Sigmoid colon (tissue), 7 donors: Measurements from ENCODE around the gene HAAO. TPM values are rescaled to one million over a fixed set of nuclear protein-coding genes. Genes with fewer than 3 reads are reported as not detected.

Experiments
- DNase-seq: peaks from one replicate; pipeline ENCODE4 v3.0.0-alpha.2; 2019
- H3K27ac ChIP-seq, 4 donors: fragments of 200-600 bp; sonication (generic); one replicate each; pipeline ENCODE4 v1.5.1; 2016 to 2019; ENCODE audit warnings: mild to moderate bottlenecking in 1 of 4
- H3K27me3 ChIP-seq, 3 donors: fragments of 200-600 bp; sonication (generic); one replicate each; pipeline ENCODE4 v1.5.1; 2019; ENCODE audit warnings: mild to moderate bottlenecking in 1 of 3
- H3K36me3 ChIP-seq, 4 donors: fragments of 200-600 bp; sonication (generic); one replicate each; pipeline ENCODE4 v1.5.1; 2016 to 2019
- H3K4me1 ChIP-seq, 4 donors: fragments of 200-600 bp; sonication (generic); one replicate each; pipeline ENCODE4 v1.5.1; 2017 to 2019
- H3K4me3 ChIP-seq, 4 donors: fragments of 200-600 bp; sonication (generic); one replicate each; pipeline ENCODE4 v1.5.1; 2017 to 2019; ENCODE audit warnings: mild to moderate bottlenecking in 2 of 4, moderate library complexity in 1 of 4
- H3K9me3 ChIP-seq, 4 donors: fragments of 200-600 bp in 3 of 4; sonication (generic) in 3 of 4; one replicate each; pipeline versions ENCODE4 v1.5.1 to v1.6.1; 2013 to 2019
- EP300 ChIP-seq, 4 donors: sonication (generic); formaldehyde crosslinking; IDR thresholded peaks; one replicate each; pipeline ENCODE4 v1.6.1; 2017; ENCODE audit warnings: antibody characterized with exemption in 4 of 4
- POLR2A ChIP-seq, 2 donors: fragments of 450-650 bp; IDR thresholded peaks; one replicate each; pipeline ENCODE4 v1.6.1; 2016; ENCODE audit warnings: antibody characterized with exemption in 2 of 2, mild to moderate bottlenecking in 2 of 2, moderate library complexity in 2 of 2
- POLR2AphosphoS5 ChIP-seq, 4 donors: sonication (generic); formaldehyde crosslinking; IDR thresholded peaks; one replicate each; pipeline ENCODE4 v1.6.1; 2017; ENCODE audit warnings: antibody characterized with exemption in 4 of 4
- WGBS, 2 donors: extraction: QIAGEN DNeasy Blood & Tissue Kit; methylation state at CpG; one replicate each; pipeline ENCODE4 v1.1.7; 2013; 5-methylcytosine and 5-hydroxymethylcytosine counted together
- intact Hi-C: fragments of 100-400 bp; cut with DNase I; formaldehyde crosslinking; loops from one replicate; pipeline ENCODE4 v1.15.1; 2023
- polyA plus RNA-seq, 3 donors: library from polyadenylated mRNA; stranded (reverse); fragments of 200-250 nt; gene quantifications; one replicate each; pipeline ENCODE4 v1.2.3, GENCODE V29; 2013
- total RNA-seq, 4 donors: library from RNA; depleted of rRNA; stranded (reverse); fragments of >200 nt; gene quantifications; one replicate each; pipeline ENCODE4 v1.1.0, GENCODE V29; 2016
- TF ChIP-seq, protein P1 (sequence below), 4 experiments: fragments of 450-650 bp in 3 of 4; fragments of 200-600 bp in 1 of 4; IDR thresholded peaks; one replicate each; pipeline ENCODE4 v1.5.1; 2016 to 2019; ENCODE audit warnings: antibody characterized with exemption in 4 of 4, mild to moderate bottlenecking in 3 of 4, moderate library complexity in 2 of 4
- donor health status: healthy with polysubstance abuse.
- donor health status: Bipolar disorder and iron deficiency.
- donor health status: healthy.

Gene HAAO
- total and polyA plus RNA-seq, 7 donors = 2.5 to 37.9 (median 5.6) TPM

GRCh38 chr2:42791606-42792005 lies 777 bp downstream of the HAAO start:
- Histone ChIP-seq H3K27ac (peak overlapping the region; percentile 71 to 88 (median 80)), H3K4me3 (peak overlapping the region in 2 of 4 donors; percentile 62 to 66), H3K36me3 (no peaks in the 10 kb centered on the region), H3K9me3 (no peaks in the 10 kb centered on the region), H3K4me1 (peaks cover 0 to 26% (median 17%) of the 10 kb centered on the region in 4 donors), H3K27me3 (no peaks in the 10 kb centered on the region)
- TF ChIP-seq POLR2A (IDR thresholded peaks at IDR 0.05) (no peak), EP300 (IDR thresholded peaks at IDR 0.05) (no peak), POLR2AphosphoS5 (IDR thresholded peaks at IDR 0.05) (no peak)
- TF ChIP-seq, protein P1, sequence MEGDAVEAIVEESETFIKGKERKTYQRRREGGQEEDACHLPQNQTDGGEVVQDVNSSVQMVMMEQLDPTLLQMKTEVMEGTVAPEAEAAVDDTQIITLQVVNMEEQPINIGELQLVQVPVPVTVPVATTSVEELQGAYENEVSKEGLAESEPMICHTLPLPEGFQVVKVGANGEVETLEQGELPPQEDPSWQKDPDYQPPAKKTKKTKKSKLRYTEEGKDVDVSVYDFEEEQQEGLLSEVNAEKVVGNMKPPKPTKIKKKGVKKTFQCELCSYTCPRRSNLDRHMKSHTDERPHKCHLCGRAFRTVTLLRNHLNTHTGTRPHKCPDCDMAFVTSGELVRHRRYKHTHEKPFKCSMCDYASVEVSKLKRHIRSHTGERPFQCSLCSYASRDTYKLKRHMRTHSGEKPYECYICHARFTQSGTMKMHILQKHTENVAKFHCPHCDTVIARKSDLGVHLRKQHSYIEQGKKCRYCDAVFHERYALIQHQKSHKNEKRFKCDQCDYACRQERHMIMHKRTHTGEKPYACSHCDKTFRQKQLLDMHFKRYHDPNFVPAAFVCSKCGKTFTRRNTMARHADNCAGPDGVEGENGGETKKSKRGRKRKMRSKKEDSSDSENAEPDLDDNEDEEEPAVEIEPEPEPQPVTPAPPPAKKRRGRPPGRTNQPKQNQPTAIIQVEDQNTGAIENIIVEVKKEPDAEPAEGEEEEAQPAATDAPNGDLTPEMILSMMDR (IDR thresholded peaks at IDR 0.05) = no peak
- intact Hi-C loops = loop anchor here (10.0 kb wide), 2 partner anchors 227 to 297 kb away; partner anchors contain the start of genes KCNG3 and MTA3
- WGBS, 2 donors = 67 to 71% methylated on average over 4 of the region's 4 CpGs
- peak; percentile 58 for DNase-seq

DNA sequence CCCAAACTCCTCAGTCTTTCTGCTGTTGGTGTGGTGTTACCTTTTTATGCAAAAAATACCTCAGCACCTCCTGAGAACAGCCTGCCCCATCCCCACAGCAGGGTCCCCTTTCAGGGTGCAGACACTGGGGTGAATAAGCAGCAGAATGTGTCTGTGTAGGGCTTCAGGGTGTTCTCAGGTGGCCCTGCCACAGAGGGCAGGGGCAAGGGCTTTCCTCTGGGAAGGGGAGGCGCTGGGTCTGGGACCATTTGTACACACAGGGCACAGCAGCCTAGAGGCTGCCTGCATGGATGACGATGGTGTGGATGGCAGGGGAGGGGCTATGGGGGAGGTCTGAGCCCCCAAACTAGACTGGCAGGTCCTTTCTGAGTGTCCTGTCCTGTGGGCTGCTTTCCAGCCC lies 2.6 kb downstream of the HAAO start:
- no peaks in the 10 kb centered on the region for H3K27me3 ChIP-seq
- intact Hi-C loops = loop anchor here (10.0 kb wide), 2 partner anchors 225 to 295 kb away; partner anchors contain the start of genes KCNG3 and MTA3
- no peaks in the 10 kb centered on the region for H3K9me3 ChIP-seq
- no peak for TF ChIP-seq EP300 (IDR thresholded peaks at IDR 0.05)
- TF ChIP-seq, protein P1 (IDR thresholded peaks at IDR 0.05) = no peak
- no peak for TF ChIP-seq POLR2AphosphoS5 (IDR thresholded peaks at IDR 0.05)
- no peak for TF ChIP-seq POLR2A (IDR thresholded peaks at IDR 0.05)
- peaks cover 0 to 26% (median 17%) of the 10 kb centered on the region in 4 donors for H3K4me1 ChIP-seq
- no peak for DNase-seq
- H3K36me3 ChIP-seq = no peaks in the 10 kb centered on the region
- H3K4me3 ChIP-seq = no peak overlapping the region
- 96 to 98% methylated on average over 2 of the region's 2 CpGs for WGBS, 2 donors
- no peak overlapping the region for H3K27ac ChIP-seq

GRCh38 chr2:42788882-42789281 lies 3.5 kb downstream of the HAAO start:
- 68 to 70% methylated on average over 4 of the region's 4 CpGs for WGBS, 2 donors
- Histone ChIP-seq H3K4me3 (no peak overlapping the region), H3K27me3 (no peaks in the 10 kb centered on the region), H3K27ac (no peak overlapping the region), H3K4me1 (peaks cover 0 to 26% (median 17%) of the 10 kb centered on the region in 4 donors), H3K36me3 (no peaks in the 10 kb centered on the region), H3K9me3 (no peaks in the 10 kb centered on the region)
- no peak for DNase-seq
- no peak for TF ChIP-seq EP300 (IDR thresholded peaks at IDR 0.05)
- TF ChIP-seq, protein P1 (IDR thresholded peaks at IDR 0.05) = no peak
- no peak for TF ChIP-seq POLR2A (IDR thresholded peaks at IDR 0.05)
- TF ChIP-seq POLR2AphosphoS5 (IDR thresholded peaks at IDR 0.05) = no peak
- intact Hi-C loops = no loop called here

DNA sequence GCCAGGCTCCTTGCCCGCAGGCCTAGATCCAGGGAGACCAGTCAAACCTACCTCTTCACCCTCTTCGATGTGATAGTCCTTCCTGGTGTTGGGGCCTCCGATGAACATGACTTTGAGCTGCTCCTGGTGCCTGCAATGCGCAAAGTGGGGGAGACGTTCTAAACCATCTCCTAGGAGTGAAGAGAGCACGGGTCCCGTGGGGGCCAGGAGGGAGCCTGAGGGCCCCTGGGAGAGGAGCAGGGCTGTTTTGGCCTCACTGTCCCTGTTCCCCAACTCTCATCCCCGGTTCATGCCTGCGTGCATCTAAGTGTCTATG lies 3.9 kb downstream of the HAAO start:
- TF ChIP-seq, protein P1 (IDR thresholded peaks at IDR 0.05) = no peak
- no peak for TF ChIP-seq POLR2A (IDR thresholded peaks at IDR 0.05)
- no peak for TF ChIP-seq POLR2AphosphoS5 (IDR thresholded peaks at IDR 0.05)
- no peak for TF ChIP-seq EP300 (IDR thresholded peaks at IDR 0.05)
- Histone ChIP-seq H3K4me3 (no peak overlapping the region), H3K9me3 (no peaks in the 10 kb centered on the region), H3K27me3 (no peaks in the 10 kb centered on the region), H3K4me1 (peaks cover 0 to 24% (median 15%) of the 10 kb centered on the region in 4 donors), H3K27ac (no peak overlapping the region), H3K36me3 (peaks cover 0 to 2% (median 0%) of the 10 kb centered on the region in 4 donors)
- 75% methylated on average over 9 of the region's 9 CpGs for WGBS, 2 donors
- intact Hi-C loops = no loop called here
- DNase-seq = no peak
